GM13977 (cell line): ENCODE results near the gene ECI1.

Experiments
- DNase-seq: peaks from one replicate; pipeline ENCODE4 v3.0.0; 2012; ENCODE audit warnings: low spot score
- in situ Hi-C: fragments of 300-500 bp; cut with MboI; formaldehyde crosslinking; loops from one replicate; pipeline ENCODE4 v1.12.0; 2022; ENCODE audit warnings: low sequenced_read_pairs, low pct_unique_long_range_greater_than_20kb, mixed read lengths, inconsistent platforms; ENCODE audit not compliant: unreplicated experiment
- TF ChIP-seq, protein P1 (sequence below): IDR thresholded peaks from 2 replicates; pipeline ENCODE4 v1.5.1; 2012; ENCODE audit warnings: mild to moderate bottlenecking, control low read depth; ENCODE audit not compliant: insufficient read depth; ENCODE audit errors: extremely low read depth, missing control alignments

Gene ECI1

DNA sequence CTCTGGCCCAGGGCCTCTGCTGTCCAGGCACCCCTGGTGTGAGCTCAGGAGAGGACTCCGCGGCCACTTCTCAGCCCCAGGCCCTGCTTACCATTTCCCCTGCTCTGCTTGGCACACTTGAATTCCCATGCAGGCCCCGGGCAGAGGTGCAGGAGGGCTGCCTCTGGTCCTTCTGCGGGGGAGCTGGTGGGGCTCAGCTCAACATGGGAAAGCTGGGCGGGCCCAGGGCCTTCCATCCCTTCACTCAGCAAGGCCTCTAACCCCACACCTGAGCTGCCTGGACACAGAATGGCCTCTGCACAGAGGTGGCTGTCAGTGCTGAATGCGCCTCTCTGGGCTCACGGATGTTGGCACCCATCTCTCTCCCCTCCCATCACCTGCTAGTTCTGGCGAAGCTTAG lies 29.1 kb upstream of the ECI1 start:
- in situ Hi-C loops, result no loop called here

DNA sequence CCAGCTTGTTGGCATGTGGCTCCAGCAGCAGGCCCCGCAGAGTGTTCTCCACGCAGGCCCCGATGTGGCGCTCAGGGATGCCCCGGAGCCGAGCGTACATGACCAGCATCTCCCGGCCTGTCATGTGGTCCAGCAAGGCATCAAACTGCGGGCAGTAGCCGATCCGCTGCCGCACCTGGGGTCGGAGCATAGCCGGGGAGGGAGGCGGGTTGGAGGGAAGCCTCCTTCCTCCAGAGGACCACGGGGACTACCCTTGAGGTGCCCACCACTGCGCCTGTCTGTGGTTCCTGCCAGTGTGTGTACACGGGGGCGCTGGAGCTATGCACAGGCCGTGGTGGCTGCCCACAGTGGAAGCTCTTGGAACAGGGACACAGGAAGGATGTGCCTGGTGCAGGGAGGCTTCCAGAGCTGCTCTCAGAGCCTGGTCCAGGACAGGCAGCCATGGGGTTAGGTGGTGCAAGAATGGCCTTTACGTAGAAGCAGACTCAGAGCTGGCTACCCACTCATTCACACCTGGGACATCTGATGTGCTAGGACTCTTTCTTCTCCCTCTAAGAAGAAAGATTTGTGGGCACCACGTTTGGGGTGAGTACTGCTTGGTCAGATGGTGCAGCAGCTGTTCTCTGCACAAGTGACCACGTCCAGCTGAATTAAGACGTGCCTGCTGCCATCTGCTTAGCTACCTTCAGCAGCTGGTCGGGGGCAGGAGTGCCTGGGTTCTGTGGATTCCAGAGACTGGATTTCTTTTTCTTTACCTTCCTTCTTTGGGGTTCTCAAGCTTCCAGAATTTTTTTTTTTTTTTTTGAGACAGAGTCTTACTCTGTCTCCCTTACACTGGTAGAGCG lies 27.8 kb upstream of the ECI1 start:
- TF ChIP-seq, protein P1, sequence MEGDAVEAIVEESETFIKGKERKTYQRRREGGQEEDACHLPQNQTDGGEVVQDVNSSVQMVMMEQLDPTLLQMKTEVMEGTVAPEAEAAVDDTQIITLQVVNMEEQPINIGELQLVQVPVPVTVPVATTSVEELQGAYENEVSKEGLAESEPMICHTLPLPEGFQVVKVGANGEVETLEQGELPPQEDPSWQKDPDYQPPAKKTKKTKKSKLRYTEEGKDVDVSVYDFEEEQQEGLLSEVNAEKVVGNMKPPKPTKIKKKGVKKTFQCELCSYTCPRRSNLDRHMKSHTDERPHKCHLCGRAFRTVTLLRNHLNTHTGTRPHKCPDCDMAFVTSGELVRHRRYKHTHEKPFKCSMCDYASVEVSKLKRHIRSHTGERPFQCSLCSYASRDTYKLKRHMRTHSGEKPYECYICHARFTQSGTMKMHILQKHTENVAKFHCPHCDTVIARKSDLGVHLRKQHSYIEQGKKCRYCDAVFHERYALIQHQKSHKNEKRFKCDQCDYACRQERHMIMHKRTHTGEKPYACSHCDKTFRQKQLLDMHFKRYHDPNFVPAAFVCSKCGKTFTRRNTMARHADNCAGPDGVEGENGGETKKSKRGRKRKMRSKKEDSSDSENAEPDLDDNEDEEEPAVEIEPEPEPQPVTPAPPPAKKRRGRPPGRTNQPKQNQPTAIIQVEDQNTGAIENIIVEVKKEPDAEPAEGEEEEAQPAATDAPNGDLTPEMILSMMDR, result no peak
- DNase-seq, result no peak
- in situ Hi-C loops, result no loop called here

More for the DNA sequence above, 29.1 kb upstream of the ECI1 start:
- no peak for DNase-seq
- TF ChIP-seq, protein P1, result no peak

DNA sequence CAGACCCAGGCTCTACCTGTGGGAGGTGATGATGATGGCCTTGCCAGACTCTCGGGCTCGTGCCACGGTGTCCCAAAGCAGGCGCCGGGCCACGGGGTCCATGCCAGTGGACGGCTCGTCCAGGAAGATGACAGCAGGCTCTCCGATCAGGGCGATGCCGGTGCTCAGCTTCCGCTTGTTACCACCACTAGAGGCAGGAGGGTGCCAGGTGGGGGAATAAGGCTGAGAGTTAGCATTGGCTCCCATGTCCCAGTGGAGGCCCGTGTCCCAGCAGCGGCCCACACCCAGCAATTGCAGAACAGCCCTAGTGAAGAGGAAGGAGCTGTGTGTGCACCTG lies 26.9 kb upstream of the ECI1 start:
- TF ChIP-seq, protein P1, result no peak
- no peak for DNase-seq

DNA sequence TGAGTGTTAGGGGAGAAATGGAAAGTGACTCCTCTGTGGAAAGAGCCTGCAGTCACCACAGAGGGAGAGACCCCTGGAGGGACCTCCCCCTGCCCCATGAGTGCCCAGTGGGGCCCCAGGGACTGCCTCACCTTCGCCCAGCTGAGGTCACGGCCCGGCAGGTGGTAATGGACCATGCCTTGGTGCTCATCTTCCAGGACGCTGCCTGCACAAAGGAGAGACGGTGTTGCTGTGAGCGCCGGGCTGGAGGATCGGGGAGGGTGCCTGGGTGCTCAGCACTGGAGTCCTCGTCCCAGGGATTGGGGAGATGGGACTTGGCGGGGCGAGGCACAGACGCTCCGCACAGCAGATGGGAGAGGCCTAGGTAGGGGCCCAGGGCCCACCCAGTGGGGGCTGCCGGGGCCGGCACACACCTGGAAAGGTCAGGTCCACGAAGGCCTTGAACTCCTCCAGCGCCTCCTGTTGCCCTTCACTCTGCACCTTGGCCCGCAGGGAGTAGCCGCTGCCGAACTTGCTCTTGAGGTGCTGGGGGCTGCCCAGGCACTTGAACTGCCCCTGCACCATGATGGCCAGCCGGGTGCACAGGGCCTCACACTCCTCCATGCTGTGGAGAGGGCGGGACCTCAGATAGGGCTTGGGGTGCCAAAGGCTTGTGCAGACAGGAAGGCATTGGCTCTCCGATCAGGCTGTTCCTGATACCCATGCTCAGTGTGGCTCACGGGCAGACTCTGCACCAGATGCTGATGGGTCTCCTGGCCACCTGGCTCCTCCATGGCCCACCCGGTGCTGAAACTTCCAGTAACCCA lies 26.3 kb upstream of the ECI1 start:
- no peak for DNase-seq
- TF ChIP-seq, protein P1, result no peak
- in situ Hi-C loops, result no loop called here

More for the DNA sequence above, 26.9 kb upstream of the ECI1 start:
- in situ Hi-C loops, result no loop called here

DNA sequence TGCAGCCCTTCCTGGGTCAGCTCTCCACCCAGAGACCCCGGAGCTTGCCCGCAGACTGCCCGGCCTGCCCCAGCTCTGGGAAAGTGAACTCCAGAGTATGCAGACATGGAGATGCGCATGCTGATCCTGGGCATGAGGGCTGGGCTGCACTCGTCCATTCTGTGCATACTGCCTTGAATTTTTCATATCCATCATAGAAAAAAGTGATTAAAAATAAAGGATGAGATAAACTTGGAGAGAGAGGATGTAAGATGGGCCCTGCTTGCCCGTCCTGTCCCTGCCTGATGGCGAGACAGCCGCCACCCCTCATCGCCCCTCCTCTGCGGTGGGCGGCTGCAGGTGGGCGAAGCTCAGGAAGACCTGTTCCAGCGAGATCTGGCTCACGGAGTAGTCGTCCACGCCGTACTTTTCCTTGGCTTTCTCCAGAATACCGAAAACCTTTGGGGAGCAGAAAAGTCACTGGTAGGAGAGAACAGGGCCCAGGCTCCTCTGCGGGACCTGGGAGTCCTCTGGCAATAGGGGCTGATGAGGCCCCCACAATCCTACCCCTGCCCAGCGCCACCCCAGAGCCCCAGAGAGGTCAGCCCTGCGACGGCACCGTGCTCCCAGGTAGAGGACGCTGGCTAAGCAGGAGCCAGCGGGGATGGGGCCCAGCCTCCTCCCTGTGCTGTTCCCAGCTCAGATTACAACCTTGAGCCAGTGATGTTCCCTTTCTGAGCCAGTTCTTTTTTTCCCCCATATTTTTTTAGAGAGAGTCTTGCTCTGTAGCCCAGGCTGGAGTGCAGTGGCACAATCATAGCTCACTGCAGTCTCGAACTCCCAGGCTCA lies 25.2 kb upstream of the ECI1 start:
- in situ Hi-C loops, result no loop called here
- DNase-seq, result no peak
- TF ChIP-seq, protein P1, result no peak
